Measurements from ENCODE around the gene DICER1. TPM values are rescaled to one million over a fixed set of nuclear protein-coding genes. Genes with fewer than 3 reads are reported as not detected.

Gene DICER1
- total and polyA plus RNA-seq, 8 donors, result 47.9 to 76.9 (median 50.9) TPM

- ATAC-seq (peak; percentile 28), DNase-seq (no peak)
- TF ChIP-seq CTCF (IDR thresholded peaks at IDR 0.05), result no peak
- Histone ChIP-seq H3K9me3 (no peaks in the 10 kb centered on the region), H3K27me3 (no peaks in the 10 kb centered on the region), H3K4me1 (peaks cover 12 to 43% of the 10 kb centered on the region in 2 donors), H3K4me3 (peak overlapping the region; percentile 73 to 83), H3K27ac (peak overlapping the region; percentile 91 to 94), H3K36me3 (no peaks in the 10 kb centered on the region)
- intact Hi-C loops (cut with DNase I), result no loop called here
These were observed 342 bp downstream of the DICER1 start for GRCh38 chr14:95157048-95157326.

- DNase-seq (peak; percentile 17 to 91 (median 45)), ATAC-seq (peak; percentile 30)
- TF ChIP-seq CTCF (IDR thresholded peaks at IDR 0.05), result no peak
- Histone ChIP-seq H3K36me3 (no peaks in the 10 kb centered on the region), H3K9me3 (no peaks in the 10 kb centered on the region), H3K27me3 (no peaks in the 10 kb centered on the region), H3K4me1 (peaks cover 12 to 43% of the 10 kb centered on the region in 2 donors), H3K4me3 (peak overlapping the region; percentile 73 to 83), H3K27ac (peak overlapping the region; percentile 91 to 94)
- intact Hi-C loops (cut with DNase I), result no loop called here
These were observed 925 bp downstream of the DICER1 start for GRCh38 chr14:95156161-95157047.

- ATAC-seq (no peak), DNase-seq (no peak)
- H3K27me3 ChIP-seq, result no peaks in the 10 kb centered on the region
- no peaks in the 10 kb centered on the region for H3K36me3 ChIP-seq
- no peak overlapping the region for H3K27ac ChIP-seq
- H3K4me3 ChIP-seq, result peak overlapping the region in 1 of 2 donors; percentile 83
- H3K9me3 ChIP-seq, result no peaks in the 10 kb centered on the region
- TF ChIP-seq CTCF (IDR thresholded peaks at IDR 0.05), result no peak
- intact Hi-C loops (cut with DNase I), result no loop called here
- H3K4me1 ChIP-seq, result peaks cover 12 to 50% of the 10 kb centered on the region in 2 donors
These were observed 2.3 kb downstream of the DICER1 start for GRCh38 chr14:95155045-95155444.

- ATAC-seq (no peak), DNase-seq (no peak)
- H3K9me3 ChIP-seq, result no peaks in the 10 kb centered on the region
- peaks cover 12 to 53% of the 10 kb centered on the region in 2 donors for H3K4me1 ChIP-seq
- H3K36me3 ChIP-seq, result no peaks in the 10 kb centered on the region
- TF ChIP-seq CTCF (IDR thresholded peaks at IDR 0.05), result no peak
- no peaks in the 10 kb centered on the region for H3K27me3 ChIP-seq
- intact Hi-C loops (cut with DNase I), result no loop called here
- H3K4me3 ChIP-seq, result no peak overlapping the region
- H3K27ac ChIP-seq, result no peak overlapping the region
These were observed 3.5 kb downstream of the DICER1 start for GRCh38 chr14:95153866-95154265.

- no peak for TF ChIP-seq CTCF (IDR thresholded peaks at IDR 0.05)
- ATAC-seq (no peak), DNase-seq (no peak)
- no peak overlapping the region for H3K4me3 ChIP-seq
- no peaks in the 10 kb centered on the region for H3K9me3 ChIP-seq
- no peak overlapping the region for H3K27ac ChIP-seq
- intact Hi-C loops (cut with DNase I), result no loop called here
- peaks cover 8 to 62% of the 10 kb centered on the region in 2 donors for H3K4me1 ChIP-seq
- no peaks in the 10 kb centered on the region for H3K27me3 ChIP-seq
- no peaks in the 10 kb centered on the region for H3K36me3 ChIP-seq
These were observed 5.8 kb downstream of the DICER1 start for GRCh38 chr14:95151561-95151960.

Data from left lung (tissue), 10 donors.